Measurements from ENCODE around the gene TMEM219. TPM values are rescaled to one million over a fixed set of nuclear protein-coding genes. Genes with fewer than 3 reads are reported as not detected.

The TMEM219 gene
- total RNA-seq, 6 donors from 2014 or later: 95.4 to 187 (median 139) TPM

GRCh38 chr16:29961127-29961478 lies 776 bp upstream of the TMEM219 start:
- H3K4me1 ChIP-seq: peaks cover 11 to 42% (median 21%) of the 10 kb centered on the region in 4 donors
- H3K27ac ChIP-seq: peak overlapping the region; percentile 87 to 97 (median 91)
- H3K27me3 ChIP-seq: no peaks in the 10 kb centered on the region
- TF ChIP-seq POLR2AphosphoS5 (IDR thresholded peaks at IDR 0.05) (no peak), EP300 (IDR thresholded peaks at IDR 0.05) (no peak), POLR2A (IDR thresholded peaks at IDR 0.05) (no peak), CTCF (IDR thresholded peaks at IDR 0.05) (no peak)
- no peak for DNase-seq
- H3K36me3 ChIP-seq: peaks cover 0 to 10% (median 1%) of the 10 kb centered on the region in 4 donors
- no peaks in the 10 kb centered on the region for H3K9me3 ChIP-seq
- ATAC-seq (ENCODE audit: low FRiP score in 2 of 2): no peak
- 61 to 65% methylated on average over 10 of the region's 10 CpGs for WGBS, 2 donors
- peak overlapping the region in 3 of 4 donors; percentile 53 to 83 (median 65) for H3K4me3 ChIP-seq

- TF ChIP-seq CTCF (IDR thresholded peaks at IDR 0.05) (no peak), POLR2A (IDR thresholded peaks at IDR 0.05) (peak in 1 of 4 donors; percentile 4), POLR2AphosphoS5 (IDR thresholded peaks at IDR 0.05) (no peak), EP300 (IDR thresholded peaks at IDR 0.05) (no peak)
- DNase-seq (peak in 1 of 2 donors; percentile 37), ATAC-seq (ENCODE audit: low FRiP score in 2 of 2) (peak; percentile 71 to 76)
- Histone ChIP-seq H3K27ac (peak overlapping the region; percentile 87 to 97 (median 91)), H3K27me3 (no peaks in the 10 kb centered on the region), H3K4me3 (peak overlapping the region; percentile 53 to 89 (median 74)), H3K36me3 (peaks cover 0 to 24% (median 1%) of the 10 kb centered on the region in 4 donors), H3K4me1 (peaks cover 15 to 42% (median 21%) of the 10 kb centered on the region in 4 donors), H3K9me3 (no peaks in the 10 kb centered on the region)
- 4 to 7% methylated on average over 18 of the region's 18 CpGs for WGBS, 2 donors
Measured at GRCh38 chr16:29962344-29962994, 590 bp downstream of the TMEM219 start.

- peaks cover 15 to 42% (median 21%) of the 10 kb centered on the region in 4 donors for H3K4me1 ChIP-seq
- WGBS, 2 donors: 78 to 83% methylated on average over 14 of the region's 14 CpGs
- no peak for DNase-seq
- H3K27ac ChIP-seq: peak overlapping the region; percentile 87 to 97 (median 91)
- ATAC-seq (ENCODE audit: low FRiP score in 2 of 2): no peak
- peaks cover 2 to 31% (median 6%) of the 10 kb centered on the region in 4 donors for H3K36me3 ChIP-seq
- TF ChIP-seq EP300 (IDR thresholded peaks at IDR 0.05) (no peak), POLR2AphosphoS5 (IDR thresholded peaks at IDR 0.05) (no peak), POLR2A (IDR thresholded peaks at IDR 0.05) (no peak), CTCF (IDR thresholded peaks at IDR 0.05) (no peak)
- no peaks in the 10 kb centered on the region for H3K27me3 ChIP-seq
- H3K4me3 ChIP-seq: peak overlapping the region; percentile 53 to 89 (median 74)
- H3K9me3 ChIP-seq: no peaks in the 10 kb centered on the region
Measured at GRCh38 chr16:29963021-29963743, 1.3 kb downstream of the TMEM219 start.

GRCh38 chr16:29968205-29968604 lies 6.3 kb downstream of the TMEM219 start:
- Histone ChIP-seq H3K27ac (no peak overlapping the region), H3K4me3 (no peak overlapping the region), H3K4me1 (peaks cover 5 to 31% (median 15%) of the 10 kb centered on the region in 4 donors), H3K9me3 (no peaks in the 10 kb centered on the region), H3K36me3 (peaks cover 10 to 65% (median 27%) of the 10 kb centered on the region in 4 donors), H3K27me3 (no peaks in the 10 kb centered on the region)
- ATAC-seq (ENCODE audit: low FRiP score in 2 of 2) (no peak), DNase-seq (no peak)
- 93 to 94% methylated on average over 4 of the region's 4 CpGs for WGBS, 2 donors
- TF ChIP-seq CTCF (IDR thresholded peaks at IDR 0.05) (no peak), POLR2AphosphoS5 (IDR thresholded peaks at IDR 0.05) (no peak), POLR2A (IDR thresholded peaks at IDR 0.05) (no peak), EP300 (IDR thresholded peaks at IDR 0.05) (no peak)
